Liver (tissue), 9 donors: Measurements from ENCODE around the gene CMIP. TPM values are rescaled to one million over a fixed set of nuclear protein-coding genes. Genes with fewer than 3 reads are reported as not detected.

Experiments
- DNase-seq: peaks from one replicate; pipeline ENCODE4 v3.0.0-alpha.2; 2017; ENCODE audit warnings: low spot score
- H3K27ac ChIP-seq, 2 donors: one replicate each; pipeline ENCODE4 v1.7.0; 2013; ENCODE audit warnings: inconsistent platforms in 2 of 2, low read length in 2 of 2, control low read depth in 1 of 2, low read depth in 1 of 2, mild to moderate bottlenecking in 1 of 2
- H3K27me3 ChIP-seq, 4 donors: one replicate each; pipeline versions ENCODE4 v1.6.1 to v1.7.0; 2013; ENCODE audit warnings: low read length in 3 of 4, inconsistent platforms in 1 of 4, mild to moderate bottlenecking in 1 of 4, moderate library complexity in 1 of 4; ENCODE audit not compliant: control insufficient read depth in 4 of 4, insufficient read depth in 4 of 4
- H3K36me3 ChIP-seq, 4 donors: one replicate each; pipeline versions ENCODE4 v1.6.1 to v1.7.0; 2013; ENCODE audit warnings: low read length in 3 of 4, mild to moderate bottlenecking in 3 of 4, low read depth in 1 of 4, moderate library complexity in 1 of 4; ENCODE audit not compliant: control insufficient read depth in 4 of 4, insufficient read depth in 3 of 4
- H3K4me1 ChIP-seq, 4 donors: one replicate each; pipeline versions ENCODE4 v1.6.1 to v1.7.0; 2013; ENCODE audit warnings: low read length in 3 of 4, mild to moderate bottlenecking in 3 of 4, moderate library complexity in 1 of 4; ENCODE audit not compliant: control insufficient read depth in 4 of 4, insufficient read depth in 4 of 4
- H3K4me3 ChIP-seq, 3 donors: one replicate each; pipeline versions ENCODE4 v1.6.1 to v1.7.0; 2013; ENCODE audit warnings: low read length in 3 of 3, control low read depth in 1 of 3, low read depth in 1 of 3, mild to moderate bottlenecking in 1 of 3
- H3K9ac ChIP-seq, 2 donors: one replicate each; pipeline ENCODE4 v1.7.0; 2013; ENCODE audit warnings: low read length in 2 of 2, mild to moderate bottlenecking in 2 of 2, moderate library complexity in 2 of 2, control low read depth in 1 of 2, low read depth in 1 of 2
- H3K9me3 ChIP-seq, 4 donors: one replicate each; pipeline versions ENCODE4 v1.6.1 to v1.7.0; 2013; ENCODE audit warnings: low read length in 3 of 4; ENCODE audit not compliant: control insufficient read depth in 4 of 4
- EGR1 ChIP-seq, 2 donors: IDR thresholded peaks; 2 replicates each; pipeline ENCODE4 v1.6.1; 2016 to 2018; ENCODE audit warnings: antibody characterized with exemption in 2 of 2, low read depth in 2 of 2
- FOXA1 ChIP-seq: IDR thresholded peaks from 2 replicates; pipeline ENCODE4 v1.6.1; 2016; ENCODE audit warnings: antibody characterized with exemption
- FOXA2 ChIP-seq: IDR thresholded peaks from 2 replicates; pipeline ENCODE4 v1.6.1; 2016; ENCODE audit warnings: antibody characterized with exemption
- GABPA ChIP-seq, 2 donors: IDR thresholded peaks in 1 of 2; conservative IDR thresholded peaks in 1 of 2; 2 replicates each; pipeline ENCODE4 v1.6.1; 2016; ENCODE audit warnings: antibody characterized with exemption in 2 of 2, mild to moderate bottlenecking in 1 of 2, moderate library complexity in 1 of 2
- HNF4A ChIP-seq, 2 donors: conservative IDR thresholded peaks; 2 replicates each; pipeline ENCODE4 v1.6.1; 2016; ENCODE audit warnings: antibody characterized with exemption in 2 of 2, mild to moderate bottlenecking in 2 of 2
- JUND ChIP-seq, 2 donors: IDR thresholded peaks; 2 replicates each; pipeline ENCODE4 v1.6.1; 2016; ENCODE audit warnings: antibody characterized with exemption in 2 of 2
- NR2F2 ChIP-seq: IDR thresholded peaks from 2 replicates; pipeline ENCODE4 v1.6.1; 2016; ENCODE audit warnings: antibody characterized with exemption
- RAD21 ChIP-seq, 2 donors: IDR thresholded peaks; 2 replicates each; pipeline ENCODE4 v1.6.1; 2016; ENCODE audit warnings: antibody characterized with exemption in 2 of 2, mild to moderate bottlenecking in 2 of 2
- SP1 ChIP-seq: IDR thresholded peaks from 2 replicates; pipeline ENCODE4 v1.6.1; 2018; ENCODE audit warnings: antibody characterized with exemption, mild to moderate bottlenecking
- TAF1 ChIP-seq: conservative IDR thresholded peaks from 2 replicates; pipeline ENCODE4 v1.6.1; 2016; ENCODE audit warnings: antibody characterized with exemption, mild to moderate bottlenecking
- WGBS: extraction: QIAGEN DNeasy Blood & Tissue Kit; methylation state at CpG from one replicate; pipeline ENCODE4 v1.1.7; 2013; 5-methylcytosine and 5-hydroxymethylcytosine counted together
- polyA plus RNA-seq, 2 donors: library from polyadenylated mRNA; stranded (reverse) in 1 of 2; unstranded in 1 of 2; fragments of 200-250 nt in 1 of 2; fragments of >200 nt in 1 of 2; fragmentation: Nextera tagmentation in 1 of 2; extraction: Ambion mirVana in 1 of 2; gene quantifications; one replicate each; pipeline versions ENCODE4 v1.2.1 to v1.2.3, GENCODE V29; 2013 to 2015
- total RNA-seq, 2 donors: library from RNA; depleted of rRNA; stranded (reverse); fragments of >200 nt; gene quantifications; one replicate each; pipeline ENCODE4 v1.2.3, GENCODE V29; 2014
- TF ChIP-seq, protein P1 (sequence below): IDR thresholded peaks from 2 replicates; pipeline ENCODE4 v1.6.1; 2016; ENCODE audit warnings: antibody characterized with exemption
- TF ChIP-seq, protein P2 (sequence below): IDR thresholded peaks from 2 replicates; pipeline ENCODE4 v1.6.1; 2016; ENCODE audit warnings: antibody characterized with exemption
- TF ChIP-seq, protein P3 (sequence below): IDR thresholded peaks from 2 replicates; pipeline ENCODE4 v1.6.1; 2016; ENCODE audit warnings: antibody characterized with exemption
- donor health status: healthy.
- donor health status: healthy.
- donor health status: healthy.
- donor health status: healthy.
- donor health status: healthy.

CMIP gene
- total and polyA plus RNA-seq, 4 donors = 1.7 to 15.6 (median 10.1) TPM

DNA sequence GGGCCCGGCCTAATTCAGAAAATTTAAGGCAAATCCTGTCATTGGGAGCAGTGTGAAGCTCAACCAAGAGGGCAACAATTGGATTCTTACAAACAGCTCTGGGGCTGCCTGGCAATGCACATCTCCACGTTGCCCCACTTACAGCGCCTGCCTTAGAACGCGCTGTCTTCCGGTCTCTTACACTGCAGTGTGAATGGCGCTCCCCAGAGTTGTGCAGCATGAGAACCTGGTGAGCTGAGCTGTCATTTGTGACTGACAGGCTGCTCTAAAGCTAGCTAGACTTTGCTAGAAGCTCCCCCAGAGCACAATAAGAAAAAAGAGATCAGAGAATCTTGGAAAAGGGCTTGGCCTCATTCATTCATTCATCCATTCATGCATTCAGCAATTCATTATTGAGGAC, 270.0 kb downstream of the CMIP start (continued):
- TF ChIP-seq, protein P1, sequence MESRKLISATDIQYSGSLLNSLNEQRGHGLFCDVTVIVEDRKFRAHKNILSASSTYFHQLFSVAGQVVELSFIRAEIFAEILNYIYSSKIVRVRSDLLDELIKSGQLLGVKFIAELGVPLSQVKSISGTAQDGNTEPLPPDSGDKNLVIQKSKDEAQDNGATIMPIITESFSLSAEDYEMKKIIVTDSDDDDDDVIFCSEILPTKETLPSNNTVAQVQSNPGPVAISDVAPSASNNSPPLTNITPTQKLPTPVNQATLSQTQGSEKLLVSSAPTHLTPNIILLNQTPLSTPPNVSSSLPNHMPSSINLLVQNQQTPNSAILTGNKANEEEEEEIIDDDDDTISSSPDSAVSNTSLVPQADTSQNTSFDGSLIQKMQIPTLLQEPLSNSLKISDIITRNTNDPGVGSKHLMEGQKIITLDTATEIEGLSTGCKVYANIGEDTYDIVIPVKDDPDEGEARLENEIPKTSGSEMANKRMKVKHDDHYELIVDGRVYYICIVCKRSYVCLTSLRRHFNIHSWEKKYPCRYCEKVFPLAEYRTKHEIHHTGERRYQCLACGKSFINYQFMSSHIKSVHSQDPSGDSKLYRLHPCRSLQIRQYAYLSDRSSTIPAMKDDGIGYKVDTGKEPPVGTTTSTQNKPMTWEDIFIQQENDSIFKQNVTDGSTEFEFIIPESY = no peak
- TF ChIP-seq NR2F2 (no peak), FOXA2 (no peak), HNF4A (conservative IDR thresholded peaks at IDR 0.05) (no peak), GABPA (IDR thresholded peaks at IDR 0.05 in 1 of 2, conservative IDR thresholded peaks at IDR 0.05 in 1 of 2) (no peak), TAF1 (no peak), JUND (IDR thresholded peaks at IDR 0.05) (no peak)
- TF ChIP-seq, protein P2, sequence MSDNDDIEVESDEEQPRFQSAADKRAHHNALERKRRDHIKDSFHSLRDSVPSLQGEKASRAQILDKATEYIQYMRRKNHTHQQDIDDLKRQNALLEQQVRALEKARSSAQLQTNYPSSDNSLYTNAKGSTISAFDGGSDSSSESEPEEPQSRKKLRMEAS = no peak

- Histone ChIP-seq H3K36me3 (peaks cover 0 to 1% (median under 1%) of the 10 kb centered on the region in 4 donors), H3K9me3 (no peaks in the 10 kb centered on the region), H3K4me3 (no peak overlapping the region), H3K27me3 (no peaks in the 10 kb centered on the region), H3K9ac (no peak overlapping the region), H3K4me1 (no peaks in the 10 kb centered on the region), H3K27ac (no peak overlapping the region)
- 72% methylated on average over 11 of the region's 11 CpGs for WGBS
- no peak for DNase-seq
- TF ChIP-seq GABPA (IDR thresholded peaks at IDR 0.05 in 1 of 2, conservative IDR thresholded peaks at IDR 0.05 in 1 of 2) (no peak), EGR1 (IDR thresholded peaks at IDR 0.05; ENCODE audit: low read depth in 2 of 2) (no peak), HNF4A (conservative IDR thresholded peaks at IDR 0.05) (no peak), SP1 (no peak), JUND (IDR thresholded peaks at IDR 0.05) (no peak)
- TF ChIP-seq, protein P3, sequence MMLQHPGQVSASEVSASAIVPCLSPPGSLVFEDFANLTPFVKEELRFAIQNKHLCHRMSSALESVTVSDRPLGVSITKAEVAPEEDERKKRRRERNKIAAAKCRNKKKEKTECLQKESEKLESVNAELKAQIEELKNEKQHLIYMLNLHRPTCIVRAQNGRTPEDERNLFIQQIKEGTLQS = no peak
- TF ChIP-seq, protein P2 = no peak
Measured at GRCh38 chr16:81715358-81716196, 271.0 kb downstream of the CMIP start.

DNA sequence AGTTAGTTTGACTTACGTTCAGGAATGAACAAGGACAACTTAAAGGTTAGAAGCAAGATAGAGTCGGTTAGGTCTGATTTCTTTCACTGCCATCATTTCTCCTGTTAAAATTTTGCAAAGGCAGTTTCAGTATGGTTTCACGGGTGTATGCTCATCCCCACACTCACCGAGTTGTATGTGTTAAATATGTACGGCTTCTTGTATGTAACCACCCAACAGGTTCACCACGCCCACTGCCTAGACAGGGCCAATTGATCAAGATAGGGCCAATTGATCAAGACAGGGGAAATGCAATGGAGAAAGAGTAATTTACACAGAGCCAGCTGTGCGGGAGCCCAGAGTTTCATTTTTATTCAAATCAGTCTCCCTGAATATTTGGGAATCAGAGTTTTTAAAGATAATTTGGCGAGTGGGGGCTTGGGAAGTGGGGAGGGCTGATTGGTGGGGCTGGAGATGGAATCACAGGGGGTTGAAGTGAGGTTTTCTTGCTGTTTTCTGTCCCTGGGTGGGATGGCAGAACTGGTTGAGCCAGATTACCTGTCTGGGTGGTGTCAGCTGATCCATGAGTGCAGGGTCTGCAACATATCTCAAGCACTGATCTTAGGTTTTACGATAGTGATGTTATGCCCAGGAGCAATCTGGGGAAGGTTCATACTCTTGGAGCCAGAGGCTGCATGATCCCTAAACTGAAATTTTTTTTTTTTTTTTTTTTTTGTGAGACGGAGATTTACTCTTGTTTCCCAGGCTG, 272.0 kb downstream of the CMIP start:
- H3K4me1 ChIP-seq = no peaks in the 10 kb centered on the region
- no peaks in the 10 kb centered on the region for H3K9me3 ChIP-seq
- no peak overlapping the region for H3K9ac ChIP-seq
- DNase-seq = no peak
- no peak overlapping the region for H3K27ac ChIP-seq
- H3K27me3 ChIP-seq = no peaks in the 10 kb centered on the region
- 90% methylated on average over 10 of the region's 10 CpGs for WGBS
- TF ChIP-seq HNF4A (conservative IDR thresholded peaks at IDR 0.05) (no peak), TAF1 (no peak), RAD21 (IDR thresholded peaks at IDR 0.05) (no peak), FOXA1 (no peak)
- H3K36me3 ChIP-seq = no peaks in the 10 kb centered on the region
- no peak overlapping the region for H3K4me3 ChIP-seq
